Neural cell (in vitro differentiated cells): Measurements from ENCODE around the gene RNF34. TPM values are rescaled to one million over a fixed set of nuclear protein-coding genes. Genes with fewer than 3 reads are reported as not detected.

Experiments used
- H2AFZ ChIP-seq: fragments of 200-600, 300-800 bp; sonication (generic), shearing (Covaris generic); 2 replicates; pipeline ENCODE4 v1.6.0; 2014; ENCODE audit warnings: low read depth, mild to moderate bottlenecking, antibody characterized with exemption, low read length, moderate library complexity
- H3F3A ChIP-seq: fragments of 200-600 bp; shearing (Covaris generic); 2 replicates; pipeline ENCODE4 v1.6.1; 2016; ENCODE audit warnings: mild to moderate bottlenecking, moderate library complexity, mixed read lengths, antibody characterized with exemption, low read length; ENCODE audit not compliant: insufficient read depth, poor library complexity, severe bottlenecking
- H3K27ac ChIP-seq: fragments of 200-600, 300-800 bp; sonication (generic), shearing (Covaris generic); 2 replicates; pipeline ENCODE4 v1.5.1; 2014; ENCODE audit warnings: mild to moderate bottlenecking, low read length, moderate library complexity
- H3K27me3 ChIP-seq: fragments of 300-800, 200-600 bp; sonication (generic), shearing (Covaris generic); 2 replicates; pipeline ENCODE4 v1.6.0; 2014; ENCODE audit warnings: mild to moderate bottlenecking, low read depth, low read length, moderate library complexity; ENCODE audit not compliant: insufficient read depth
- H3K36me3 ChIP-seq: fragments of 300-800, 200-600 bp; sonication (generic), shearing (Covaris generic); 2 replicates; pipeline ENCODE4 v1.5.1; 2014; ENCODE audit warnings: mild to moderate bottlenecking, antibody characterized with exemption, low read length, moderate library complexity; ENCODE audit not compliant: insufficient read depth
- H3K4me2 ChIP-seq: fragments of 300-800, 200-600 bp; sonication (generic), shearing (Covaris generic); 2 replicates; pipeline ENCODE4 v1.6.0; 2014; ENCODE audit warnings: mild to moderate bottlenecking, low read length
- H3K4me3 ChIP-seq: fragments of 300-800, 200-600 bp; sonication (generic), shearing (Covaris generic); 2 replicates; pipeline ENCODE4 v1.5.1; 2014; ENCODE audit warnings: mild to moderate bottlenecking, low read length, moderate library complexity
- H3K79me2 ChIP-seq: fragments of 200-600 bp; shearing (Covaris generic); replicated peaks from 2 replicates; pipeline ENCODE4 v1.6.0; 2014; ENCODE audit warnings: mild to moderate bottlenecking, low read length, moderate library complexity; ENCODE audit not compliant: insufficient read depth
- H3K9ac ChIP-seq: fragments of 300-800, 200-600 bp; sonication (generic), shearing (Covaris generic); 2 replicates; pipeline ENCODE4 v1.6.1; 2016; ENCODE audit warnings: mild to moderate bottlenecking, low read length, mixed read lengths
- H3K9me2 ChIP-seq: fragments of 200-600 bp; shearing (Covaris generic); 2 replicates; pipeline ENCODE4 v1.6.1; 2016; ENCODE audit warnings: mild to moderate bottlenecking, low read length, mixed read lengths; ENCODE audit not compliant: insufficient read depth
- H3K9me3 ChIP-seq: fragments of 200-600, 300-800 bp; sonication (generic), shearing (Covaris generic); 2 replicates; pipeline ENCODE4 v1.6.1; 2016; ENCODE audit warnings: mild to moderate bottlenecking, mixed run types, low read length, moderate library complexity, mixed read lengths
- H4K20me1 ChIP-seq: fragments of 200-600 bp; shearing (Covaris generic); 2 replicates; pipeline ENCODE4 v1.6.1; 2016; ENCODE audit warnings: mild to moderate bottlenecking, mixed run types; ENCODE audit not compliant: insufficient read depth
- EP300 ChIP-seq: fragments of 450-650 bp; conservative IDR thresholded peaks from 2 replicates; pipeline ENCODE4 v1.6.1; 2014; ENCODE audit warnings: antibody characterized with exemption, mild to moderate bottlenecking, moderate library complexity; ENCODE audit not compliant: poor library complexity, severe bottlenecking
- EZH2 ChIP-seq: fragments of 200-600, 300-800 bp; shearing (Covaris generic), sonication (generic); IDR thresholded peaks from 2 replicates; pipeline ENCODE4 v1.6.1; 2014; ENCODE audit warnings: antibody characterized with exemption, low read length, borderline replicate concordance, mild to moderate bottlenecking; ENCODE audit not compliant: insufficient read depth, poor library complexity, severe bottlenecking
- MXI1 ChIP-seq: fragments of 450-650 bp; conservative IDR thresholded peaks from 2 replicates; pipeline ENCODE4 v1.6.1; 2014; ENCODE audit warnings: antibody characterized with exemption, mild to moderate bottlenecking; ENCODE audit not compliant: poor library complexity, severe bottlenecking
- POLR2AphosphoS5 ChIP-seq: IDR thresholded peaks from 2 replicates; pipeline ENCODE4 v1.6.1; 2012
- RAD21 ChIP-seq: fragments of 450-650 bp; conservative IDR thresholded peaks from 2 replicates; pipeline ENCODE4 v1.6.1; 2014; ENCODE audit warnings: antibody characterized with exemption, mild to moderate bottlenecking, moderate library complexity
- SMC3 ChIP-seq: fragments of 450-650 bp; conservative IDR thresholded peaks from 2 replicates; pipeline ENCODE4 v1.6.1; 2014; ENCODE audit warnings: antibody characterized with exemption, mild to moderate bottlenecking, moderate library complexity; ENCODE audit not compliant: poor library complexity
- TAF1 ChIP-seq: IDR thresholded peaks from 2 replicates; pipeline ENCODE4 v1.6.1; 2012; ENCODE audit warnings: low read depth
- polyA plus RNA-seq: library from polyadenylated mRNA; depleted of rRNA; stranded (reverse); fragments of >200 nt; gene quantifications from 2 replicates; pipeline ENCODE4 v1.2.3, GENCODE V29; 2014
- TF ChIP-seq, protein P1 (sequence below): fragments of 450-650 bp; IDR thresholded peaks from 2 replicates; pipeline ENCODE4 v1.5.1; 2014; ENCODE audit warnings: antibody characterized with exemption, mild to moderate bottlenecking, moderate library complexity; ENCODE audit not compliant: poor library complexity, severe bottlenecking
- TF ChIP-seq, protein P2 (sequence below): IDR thresholded peaks from 2 replicates; pipeline ENCODE4 v1.6.1; 2012; ENCODE audit warnings: borderline replicate concordance

Gene RNF34
- polyA plus RNA-seq, 1 donor from 2014 or later = 68.8 TPM

DNA sequence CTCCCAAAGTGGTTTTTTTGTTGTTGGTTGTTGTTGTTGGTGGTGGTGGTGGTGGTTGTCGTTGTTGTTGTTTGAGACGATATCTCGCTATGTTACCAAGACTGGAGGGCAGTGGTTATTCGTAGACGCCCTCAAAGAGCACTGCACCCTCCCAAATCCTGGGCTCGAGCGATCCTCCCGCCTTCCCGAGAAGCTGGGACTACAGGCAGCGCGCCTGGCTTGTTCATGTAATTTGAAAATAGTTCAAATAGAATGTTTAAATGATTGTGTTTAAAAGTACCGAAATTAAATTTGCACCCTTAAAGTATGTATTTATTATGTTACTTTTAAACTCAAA lies 47.3 kb upstream of the RNF34 start:
- peaks cover 9% of the 10 kb centered on the region for H3K79me2 ChIP-seq
- no peak overlapping the region for H3K27ac ChIP-seq
- no peaks in the 10 kb centered on the region for H3K9me2 ChIP-seq
- H3K4me3 ChIP-seq = peak overlapping the region; percentile 94
- peak overlapping the region; percentile 87 for H3K4me2 ChIP-seq
- peak overlapping the region; percentile 49 for H3K9ac ChIP-seq
- H2AFZ ChIP-seq = peak overlapping the region; percentile 34
- H3K27me3 ChIP-seq = no peaks in the 10 kb centered on the region
- TF ChIP-seq SMC3 (no peak), EZH2 (no peak), POLR2AphosphoS5 (no peak), TAF1 (no peak), EP300 (no peak), MXI1 (no peak), RAD21 (no peak)
- TF ChIP-seq, protein P1, sequence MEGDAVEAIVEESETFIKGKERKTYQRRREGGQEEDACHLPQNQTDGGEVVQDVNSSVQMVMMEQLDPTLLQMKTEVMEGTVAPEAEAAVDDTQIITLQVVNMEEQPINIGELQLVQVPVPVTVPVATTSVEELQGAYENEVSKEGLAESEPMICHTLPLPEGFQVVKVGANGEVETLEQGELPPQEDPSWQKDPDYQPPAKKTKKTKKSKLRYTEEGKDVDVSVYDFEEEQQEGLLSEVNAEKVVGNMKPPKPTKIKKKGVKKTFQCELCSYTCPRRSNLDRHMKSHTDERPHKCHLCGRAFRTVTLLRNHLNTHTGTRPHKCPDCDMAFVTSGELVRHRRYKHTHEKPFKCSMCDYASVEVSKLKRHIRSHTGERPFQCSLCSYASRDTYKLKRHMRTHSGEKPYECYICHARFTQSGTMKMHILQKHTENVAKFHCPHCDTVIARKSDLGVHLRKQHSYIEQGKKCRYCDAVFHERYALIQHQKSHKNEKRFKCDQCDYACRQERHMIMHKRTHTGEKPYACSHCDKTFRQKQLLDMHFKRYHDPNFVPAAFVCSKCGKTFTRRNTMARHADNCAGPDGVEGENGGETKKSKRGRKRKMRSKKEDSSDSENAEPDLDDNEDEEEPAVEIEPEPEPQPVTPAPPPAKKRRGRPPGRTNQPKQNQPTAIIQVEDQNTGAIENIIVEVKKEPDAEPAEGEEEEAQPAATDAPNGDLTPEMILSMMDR = no peak
- TF ChIP-seq, protein P2, sequence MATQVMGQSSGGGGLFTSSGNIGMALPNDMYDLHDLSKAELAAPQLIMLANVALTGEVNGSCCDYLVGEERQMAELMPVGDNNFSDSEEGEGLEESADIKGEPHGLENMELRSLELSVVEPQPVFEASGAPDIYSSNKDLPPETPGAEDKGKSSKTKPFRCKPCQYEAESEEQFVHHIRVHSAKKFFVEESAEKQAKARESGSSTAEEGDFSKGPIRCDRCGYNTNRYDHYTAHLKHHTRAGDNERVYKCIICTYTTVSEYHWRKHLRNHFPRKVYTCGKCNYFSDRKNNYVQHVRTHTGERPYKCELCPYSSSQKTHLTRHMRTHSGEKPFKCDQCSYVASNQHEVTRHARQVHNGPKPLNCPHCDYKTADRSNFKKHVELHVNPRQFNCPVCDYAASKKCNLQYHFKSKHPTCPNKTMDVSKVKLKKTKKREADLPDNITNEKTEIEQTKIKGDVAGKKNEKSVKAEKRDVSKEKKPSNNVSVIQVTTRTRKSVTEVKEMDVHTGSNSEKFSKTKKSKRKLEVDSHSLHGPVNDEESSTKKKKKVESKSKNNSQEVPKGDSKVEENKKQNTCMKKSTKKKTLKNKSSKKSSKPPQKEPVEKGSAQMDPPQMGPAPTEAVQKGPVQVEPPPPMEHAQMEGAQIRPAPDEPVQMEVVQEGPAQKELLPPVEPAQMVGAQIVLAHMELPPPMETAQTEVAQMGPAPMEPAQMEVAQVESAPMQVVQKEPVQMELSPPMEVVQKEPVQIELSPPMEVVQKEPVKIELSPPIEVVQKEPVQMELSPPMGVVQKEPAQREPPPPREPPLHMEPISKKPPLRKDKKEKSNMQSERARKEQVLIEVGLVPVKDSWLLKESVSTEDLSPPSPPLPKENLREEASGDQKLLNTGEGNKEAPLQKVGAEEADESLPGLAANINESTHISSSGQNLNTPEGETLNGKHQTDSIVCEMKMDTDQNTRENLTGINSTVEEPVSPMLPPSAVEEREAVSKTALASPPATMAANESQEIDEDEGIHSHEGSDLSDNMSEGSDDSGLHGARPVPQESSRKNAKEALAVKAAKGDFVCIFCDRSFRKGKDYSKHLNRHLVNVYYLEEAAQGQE = no peak
- H4K20me1 ChIP-seq = no peaks in the 10 kb centered on the region
- no peaks in the 10 kb centered on the region for H3F3A ChIP-seq
- no peaks in the 10 kb centered on the region for H3K36me3 ChIP-seq
- no peaks in the 10 kb centered on the region for H3K9me3 ChIP-seq

DNA sequence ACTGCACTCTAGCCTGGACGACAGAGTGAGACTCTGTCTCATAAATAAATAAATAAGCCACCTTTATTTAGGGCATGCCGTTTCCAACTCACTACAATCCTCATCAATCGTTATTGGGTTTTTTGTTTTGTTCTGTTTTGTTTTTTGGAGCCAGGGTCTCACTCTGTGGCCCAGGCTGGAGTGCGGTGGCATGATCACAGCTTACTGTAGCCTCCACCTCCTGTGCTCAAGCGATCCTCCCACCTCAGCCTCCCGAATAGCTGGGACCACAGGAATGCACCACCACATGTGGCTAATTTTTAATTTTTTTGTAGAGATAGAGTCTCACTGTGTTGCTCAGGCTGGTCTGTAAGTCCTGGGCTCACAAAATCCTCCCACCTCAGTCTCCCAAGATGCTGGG lies 44.1 kb upstream of the RNF34 start:
- H3K27me3 ChIP-seq = no peaks in the 10 kb centered on the region
- no peak overlapping the region for H3K27ac ChIP-seq
- no peaks in the 10 kb centered on the region for H3K9me3 ChIP-seq
- no peak overlapping the region for H3K4me2 ChIP-seq
- H3K79me2 ChIP-seq = peaks cover 2% of the 10 kb centered on the region
- H3K9ac ChIP-seq = no peak overlapping the region
- no peaks in the 10 kb centered on the region for H4K20me1 ChIP-seq
- H3K4me3 ChIP-seq = no peak overlapping the region
- H2AFZ ChIP-seq = no peak overlapping the region
- H3K9me2 ChIP-seq = no peaks in the 10 kb centered on the region
- no peaks in the 10 kb centered on the region for H3F3A ChIP-seq
- H3K36me3 ChIP-seq = no peaks in the 10 kb centered on the region
- TF ChIP-seq TAF1 (no peak), EZH2 (no peak), MXI1 (no peak), POLR2AphosphoS5 (no peak), RAD21 (no peak), SMC3 (no peak), EP300 (no peak)
- TF ChIP-seq, protein P2 = no peak
- TF ChIP-seq, protein P1 = no peak
